ENCODE data around the gene ZBBX. TPM values are rescaled to one million over a fixed set of nuclear protein-coding genes. Genes with fewer than 3 reads are reported as not detected.
"Not testable (repeated sequence)": the region's sequence is repeated elsewhere in the genome, so short reads cannot be mapped to it uniquely, and the experiment has no call there.

Gene ZBBX
- 1 to 10 TPM; 4.0 to 7.0 (median 4.1) TPM for polyA plus RNA-seq (ENCODE audit: insufficient read length in 4 of 4)

GRCh38 chr3:167380004-167380689 is at the start of gene ZBBX:
ZBBX (minus strand) TSS chr3:167380297; CDS start chr3:167372901, 7,396 bp downstream.
- DNase-seq (ENCODE audit: low read depth in 4 of 4, low spot score in 2 of 4): peak; percentile 74 to 86 (median 84)

DNA sequence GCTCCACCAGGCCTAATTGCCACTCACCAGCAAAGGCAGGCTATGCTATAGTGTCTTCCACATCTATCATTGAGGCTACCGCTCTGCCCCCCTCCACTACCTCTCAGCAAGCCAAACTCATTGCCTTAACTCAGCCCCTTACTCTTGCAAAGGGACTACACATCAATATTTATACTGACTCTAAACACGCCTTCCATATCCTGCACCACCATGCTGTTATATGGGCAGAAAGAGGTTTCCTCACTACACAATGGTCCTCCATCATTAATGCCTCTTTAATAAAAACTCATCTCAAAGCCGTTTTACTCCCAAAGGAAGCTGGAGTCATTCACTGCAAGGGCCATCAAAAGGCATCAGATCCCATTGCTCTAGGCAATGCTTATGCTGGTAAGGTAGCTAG is 46.9 kb upstream of the ZBBX start:
- not testable (repeated sequence) for DNase-seq (ENCODE audit: low read depth in 4 of 4, low spot score in 2 of 4)

DNA sequence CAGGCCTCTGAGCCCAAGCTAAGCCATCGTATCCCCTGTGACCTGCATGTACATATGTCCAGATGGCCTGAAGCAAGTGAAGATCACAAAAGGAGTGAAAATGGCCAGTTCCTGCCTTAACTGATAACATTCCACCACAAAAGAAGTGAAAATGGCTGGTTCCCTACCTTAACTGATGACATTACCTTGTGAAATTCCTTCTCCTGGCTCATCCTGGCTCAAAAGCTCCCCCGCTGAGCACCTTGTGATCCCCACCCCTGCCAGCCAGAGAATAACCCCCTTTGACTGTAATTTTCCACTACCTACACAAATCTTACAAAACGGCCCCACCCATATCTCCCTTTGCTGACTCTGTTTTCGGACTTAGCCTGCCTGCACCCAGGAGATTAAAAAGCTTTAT is 42.3 kb upstream of the ZBBX start:
- not testable (repeated sequence) for DNase-seq (ENCODE audit: low read depth in 4 of 4, low spot score in 2 of 4)

GRCh38 chr3:167409611-167410010 is 29.5 kb upstream of the ZBBX start:
- peak in 2 of 4 donors; percentile 2 to 6 for DNase-seq (ENCODE audit: low read depth in 4 of 4, low spot score in 2 of 4)

DNA sequence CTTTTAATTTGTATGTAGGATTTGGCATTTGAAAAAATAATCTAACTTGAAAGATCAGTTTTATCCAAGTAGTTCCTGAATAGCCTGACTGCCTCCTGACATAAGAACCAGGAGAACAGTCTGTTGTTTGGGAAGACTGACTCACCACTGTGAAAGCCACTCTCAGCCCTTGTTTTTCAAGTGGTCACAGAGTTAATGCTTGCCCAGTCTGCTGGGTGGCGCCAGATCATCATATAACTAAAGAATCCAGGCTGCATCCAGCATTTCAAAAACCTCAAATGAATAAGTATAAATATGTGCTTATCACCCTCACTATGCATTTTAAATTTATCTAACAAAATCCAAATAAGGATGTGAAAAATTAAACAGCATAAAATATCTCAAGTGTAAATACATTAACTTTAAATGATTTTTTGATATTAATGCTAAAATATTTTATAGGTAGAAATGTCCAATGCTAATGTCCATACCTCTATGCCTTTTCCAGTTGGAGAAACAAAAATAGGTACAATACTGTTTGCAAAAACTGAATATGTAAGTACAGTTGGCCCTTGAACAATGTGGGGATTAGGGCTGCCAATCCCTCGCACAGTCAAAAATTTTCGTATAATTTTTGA is 26.9 kb upstream of the ZBBX start:
- DNase-seq (ENCODE audit: low read depth in 4 of 4, low spot score in 2 of 4): peak in 3 of 4 donors; percentile 3 to 39 (median 4)

DNA sequence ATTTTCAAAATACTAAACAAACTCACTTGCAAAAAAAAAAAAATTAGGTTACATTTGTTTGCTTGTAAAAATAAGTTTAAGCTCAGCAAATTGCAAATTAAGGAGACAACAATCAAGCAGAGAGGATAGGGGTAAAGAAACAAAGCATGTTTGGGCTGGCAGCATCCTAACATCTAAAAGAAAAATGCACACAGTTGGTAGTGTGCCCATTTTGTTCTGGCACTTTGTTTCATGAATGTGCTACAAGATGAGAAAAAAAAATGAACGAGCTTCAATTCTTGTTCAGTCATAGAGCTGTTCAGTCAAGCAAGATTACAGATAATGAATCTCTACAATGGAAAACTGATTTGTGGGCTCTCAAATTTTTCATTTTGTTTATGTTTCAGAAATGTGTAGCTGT is 17.7 kb upstream of the ZBBX start:
- DNase-seq (ENCODE audit: low read depth in 4 of 4, low spot score in 2 of 4): no peak

GRCh38 chr3:167396075-167396474 is 16.0 kb upstream of the ZBBX start:
- DNase-seq (ENCODE audit: low read depth in 4 of 4, low spot score in 2 of 4): no peak

GRCh38 chr3:167394003-167394402 is 13.9 kb upstream of the ZBBX start:
- DNase-seq (ENCODE audit: low read depth in 4 of 4, low spot score in 2 of 4): no peak

DNA sequence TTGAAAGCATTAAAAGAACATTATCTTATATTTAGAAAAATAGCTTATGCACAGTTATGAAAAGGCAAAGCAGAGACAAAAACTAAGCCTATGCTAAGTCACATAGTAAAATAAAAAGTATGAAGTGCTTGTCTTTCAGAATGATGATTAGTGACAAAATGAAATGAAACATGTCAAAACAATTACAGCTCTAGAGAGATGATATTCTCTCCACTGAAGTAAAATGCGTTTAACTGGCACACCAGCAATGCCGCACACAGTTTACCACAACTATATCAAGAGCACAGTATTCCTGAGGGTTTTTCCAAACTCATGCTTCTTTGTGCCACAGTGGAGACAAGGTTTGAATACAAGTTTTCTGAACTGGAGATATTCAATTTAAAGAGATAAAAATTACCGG is 2.1 kb upstream of the ZBBX start:
- DNase-seq (ENCODE audit: low read depth in 4 of 4, low spot score in 2 of 4): no peak

GRCh38 chr3:167375478-167375877 is 4.6 kb downstream of the ZBBX start:
- DNase-seq (ENCODE audit: low read depth in 4 of 4, low spot score in 2 of 4): no peak

DNA sequence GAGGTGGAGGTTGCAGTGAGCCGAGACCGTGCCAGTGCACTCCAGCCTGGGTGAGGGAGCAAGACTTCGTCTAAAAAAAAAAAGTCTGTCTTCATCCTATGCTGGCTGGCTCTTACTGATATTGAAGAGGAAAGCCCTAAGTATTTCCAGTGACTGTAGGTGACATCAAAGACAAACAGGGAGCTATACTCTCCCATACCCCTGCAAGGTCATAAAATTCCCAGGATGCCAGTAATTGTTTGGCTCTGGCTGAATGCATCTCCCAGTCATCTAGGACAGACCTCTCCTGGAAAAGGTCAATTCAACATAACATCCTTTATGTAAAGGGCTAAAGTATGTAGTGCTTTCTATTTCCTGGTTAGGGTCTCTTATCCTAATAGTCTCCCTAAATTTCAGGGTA is 8.0 kb downstream of the ZBBX start:
- DNase-seq (ENCODE audit: low read depth in 4 of 4, low spot score in 2 of 4): no peak

GRCh38 chr3:167361948-167362347 is 18.1 kb downstream of the ZBBX start:
- DNase-seq (ENCODE audit: low read depth in 4 of 4, low spot score in 2 of 4): no peak

GRCh38 chr3:167361306-167361705 is 18.8 kb downstream of the ZBBX start:
- DNase-seq (ENCODE audit: low read depth in 4 of 4, low spot score in 2 of 4): no peak

DNA sequence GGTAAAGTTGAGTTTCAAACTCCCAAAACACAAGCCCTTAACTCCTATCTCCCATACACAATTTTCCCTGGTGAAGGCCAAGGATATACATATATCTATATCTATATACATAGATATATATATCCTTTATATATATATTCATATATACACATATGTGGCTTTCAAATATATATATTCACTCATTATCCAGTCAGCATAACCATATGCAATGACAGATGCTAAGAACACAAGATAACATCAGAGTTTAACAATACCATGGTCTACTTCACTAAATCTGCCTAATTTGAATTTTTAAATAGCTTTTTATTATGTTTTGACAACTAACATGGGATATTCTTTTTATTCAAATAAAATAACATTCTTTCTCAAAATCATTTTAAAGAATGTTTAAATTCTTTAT is 24.7 kb downstream of the ZBBX start:
- no peak for DNase-seq (ENCODE audit: low read depth in 4 of 4, low spot score in 2 of 4)

DNA sequence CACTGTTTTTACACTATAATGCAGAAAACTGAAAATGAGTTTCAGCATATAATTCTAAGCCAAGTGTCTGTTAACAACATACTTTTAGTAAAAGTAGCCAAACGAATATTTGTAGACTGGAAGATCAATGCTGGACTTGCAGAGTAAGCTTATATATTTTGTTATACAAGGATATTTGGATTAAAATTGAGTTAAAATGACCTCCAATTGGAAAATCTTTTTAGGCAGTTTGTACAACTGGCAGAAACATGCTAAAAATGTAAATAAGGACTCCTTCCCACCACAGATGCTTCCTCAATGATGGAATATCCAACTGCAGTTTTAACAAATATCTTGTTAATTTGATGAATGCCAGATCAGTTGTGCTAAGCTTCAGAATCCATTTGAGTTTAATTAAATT is 25.3 kb downstream of the ZBBX start:
- DNase-seq (ENCODE audit: low read depth in 4 of 4, low spot score in 2 of 4): no peak

- peak in 3 of 4 donors; percentile 0 to 7 (median 6) for DNase-seq (ENCODE audit: low read depth in 4 of 4, low spot score in 2 of 4)
Measured at GRCh38 chr3:167350245-167350862, 29.7 kb downstream of the ZBBX start.

DNA sequence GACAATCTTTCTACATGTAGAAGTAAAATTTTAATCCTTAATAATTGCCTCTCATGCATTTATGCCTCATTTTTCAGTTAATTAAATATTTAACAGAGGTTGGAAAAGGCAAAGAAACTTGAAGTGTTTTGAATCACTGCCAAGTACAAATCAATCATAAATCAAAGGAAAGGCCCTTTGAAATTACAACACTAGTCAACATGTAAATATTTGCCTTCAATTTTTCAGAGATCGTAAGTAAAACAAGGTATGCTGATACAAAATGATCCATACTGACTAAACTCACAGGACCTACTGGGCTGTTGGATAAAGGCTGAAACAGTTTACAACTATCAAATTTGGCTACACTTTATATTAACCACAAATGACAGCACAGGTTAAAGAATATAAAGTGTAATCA is 33.9 kb downstream of the ZBBX start:
- no peak for DNase-seq (ENCODE audit: low read depth in 4 of 4, low spot score in 2 of 4)

GRCh38 chr3:167330993-167331785 is 48.9 kb downstream of the ZBBX start:
- no peak for DNase-seq (ENCODE audit: low read depth in 4 of 4, low spot score in 2 of 4)

- DNase-seq (ENCODE audit: low read depth in 4 of 4, low spot score in 2 of 4): no peak
Measured at GRCh38 chr3:167323572-167323971, 56.5 kb downstream of the ZBBX start.

GRCh38 chr3:167318996-167319615 is 61.0 kb downstream of the ZBBX start:
- DNase-seq (ENCODE audit: low read depth in 4 of 4, low spot score in 2 of 4): no peak

DNA sequence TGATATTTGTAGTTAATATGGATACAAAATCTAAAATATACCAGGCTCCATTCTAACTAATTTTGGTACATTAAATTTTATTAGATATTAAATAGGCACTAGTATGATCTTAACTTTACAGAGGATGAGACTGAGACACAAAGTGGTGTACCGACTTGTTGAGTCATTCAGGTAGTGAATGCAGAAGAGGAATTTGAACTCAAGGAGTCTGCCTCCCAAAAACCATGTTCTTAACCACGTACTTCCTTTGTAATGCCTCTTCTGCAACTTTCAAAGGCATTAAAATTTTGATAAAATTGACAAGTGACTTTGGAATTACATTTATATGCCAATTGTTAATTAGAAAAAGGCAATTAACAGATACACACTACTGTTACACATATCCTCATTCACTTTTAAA is 61.8 kb downstream of the ZBBX start:
- no peak for DNase-seq (ENCODE audit: low read depth in 4 of 4, low spot score in 2 of 4)

All from left renal cortex interstitium (tissue), 4 donors.